Breast epithelium (tissue), 4 donors: ENCODE data around the gene UNC13C. TPM values are rescaled to one million over a fixed set of nuclear protein-coding genes. Genes with fewer than 3 reads are reported as not detected.

Experiments used
- DNase-seq, 2 donors: peaks; one replicate each; pipeline ENCODE4 v3.0.0-alpha.2; 2019; ENCODE audit warnings: low spot score in 2 of 2
- H3K27ac ChIP-seq, 2 donors: fragments of 200-600 bp; sonication (generic) in 1 of 2; one replicate each; pipeline ENCODE4 v1.5.1; 2016 to 2019; ENCODE audit warnings: mild to moderate bottlenecking in 1 of 2
- H3K27me3 ChIP-seq, 2 donors: fragments of 200-600 bp; sonication (generic) in 1 of 2; one replicate each; pipeline versions ENCODE4 v1.5.1 to v1.6.0; 2017 to 2019; ENCODE audit warnings: control low read depth in 1 of 2, mild to moderate bottlenecking in 1 of 2
- H3K36me3 ChIP-seq: fragments of 200-600 bp; one replicate; pipeline ENCODE4 v1.5.1; 2019
- H3K4me1 ChIP-seq, 2 donors: fragments of 200-600 bp; sonication (generic); one replicate each; pipeline ENCODE4 v1.5.1; 2016 to 2019; ENCODE audit warnings: control low read depth in 1 of 2
- H3K4me3 ChIP-seq, 3 donors: fragments of 200-600 bp; sonication (generic); 1 replicate in 2 of 3; 2 replicates in 1 of 3; pipeline ENCODE4 v1.5.1; 2016 to 2019; ENCODE audit warnings: mild to moderate bottlenecking in 3 of 3, moderate library complexity in 2 of 3
- H3K9me3 ChIP-seq, 2 donors: fragments of 200-600 bp; sonication (generic) in 1 of 2; one replicate each; pipeline ENCODE4 v1.5.1; 2016 to 2019; ENCODE audit warnings: control low read depth in 1 of 2
- POLR2A ChIP-seq: fragments of 450-650 bp; IDR thresholded peaks from one replicate; pipeline ENCODE4 v1.6.1; 2016; ENCODE audit warnings: antibody characterized with exemption, mild to moderate bottlenecking, moderate library complexity
- POLR2AphosphoS5 ChIP-seq, 3 donors: sonication (generic); formaldehyde crosslinking; IDR thresholded peaks; one replicate each; pipeline ENCODE4 v1.6.1; 2017; ENCODE audit warnings: antibody characterized with exemption in 3 of 3
- intact Hi-C: fragments of 100-400 bp; cut with DNase I; formaldehyde crosslinking; loops from one replicate; pipeline ENCODE4 v1.15.1; 2023; ENCODE audit warnings: low total_unique reads
- total RNA-seq, 3 donors: library from RNA; depleted of rRNA; stranded (reverse); fragments of >200 nt; gene quantifications; one replicate each; pipeline ENCODE4 v1.1.0, GENCODE V29; 2016
- TF ChIP-seq, protein P1 (sequence below), 3 donors: fragments of 450-650 bp; IDR thresholded peaks; one replicate each; pipeline ENCODE4 v1.5.1; 2016 to 2017; ENCODE audit warnings: antibody characterized with exemption in 3 of 3, mild to moderate bottlenecking in 3 of 3, moderate library complexity in 3 of 3

UNC13C gene
- total RNA-seq, 3 donors from 2014 or later, result 0.32 to 2.9 (median 0.88) TPM

DNA sequence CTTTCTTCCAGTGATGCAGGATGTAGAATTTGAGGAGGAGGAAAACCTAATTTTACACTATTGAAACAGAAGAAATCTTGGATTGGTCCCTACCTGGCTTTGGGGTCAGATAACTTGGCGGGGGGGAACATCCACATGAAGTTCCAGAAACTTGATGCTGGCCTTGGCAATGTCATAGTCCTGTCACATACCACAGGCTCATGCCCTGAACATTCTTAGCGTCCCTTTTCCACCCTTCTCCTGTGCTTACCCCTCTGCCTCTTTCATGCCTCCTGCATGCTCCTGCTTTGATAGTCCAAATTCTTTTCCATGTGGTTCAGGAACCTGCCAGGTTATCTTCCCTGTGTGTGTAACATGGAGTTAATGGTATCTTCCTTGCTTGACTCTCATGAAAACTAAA is 110.6 kb downstream of the UNC13C start:
- Histone ChIP-seq H3K27ac (no peak overlapping the region), H3K4me1 (no peaks in the 10 kb centered on the region), H3K4me3 (no peak overlapping the region), H3K9me3 (no peaks in the 10 kb centered on the region), H3K36me3 (no peaks in the 10 kb centered on the region), H3K27me3 (no peaks in the 10 kb centered on the region)
- no peak for TF ChIP-seq POLR2A
- TF ChIP-seq, protein P1, sequence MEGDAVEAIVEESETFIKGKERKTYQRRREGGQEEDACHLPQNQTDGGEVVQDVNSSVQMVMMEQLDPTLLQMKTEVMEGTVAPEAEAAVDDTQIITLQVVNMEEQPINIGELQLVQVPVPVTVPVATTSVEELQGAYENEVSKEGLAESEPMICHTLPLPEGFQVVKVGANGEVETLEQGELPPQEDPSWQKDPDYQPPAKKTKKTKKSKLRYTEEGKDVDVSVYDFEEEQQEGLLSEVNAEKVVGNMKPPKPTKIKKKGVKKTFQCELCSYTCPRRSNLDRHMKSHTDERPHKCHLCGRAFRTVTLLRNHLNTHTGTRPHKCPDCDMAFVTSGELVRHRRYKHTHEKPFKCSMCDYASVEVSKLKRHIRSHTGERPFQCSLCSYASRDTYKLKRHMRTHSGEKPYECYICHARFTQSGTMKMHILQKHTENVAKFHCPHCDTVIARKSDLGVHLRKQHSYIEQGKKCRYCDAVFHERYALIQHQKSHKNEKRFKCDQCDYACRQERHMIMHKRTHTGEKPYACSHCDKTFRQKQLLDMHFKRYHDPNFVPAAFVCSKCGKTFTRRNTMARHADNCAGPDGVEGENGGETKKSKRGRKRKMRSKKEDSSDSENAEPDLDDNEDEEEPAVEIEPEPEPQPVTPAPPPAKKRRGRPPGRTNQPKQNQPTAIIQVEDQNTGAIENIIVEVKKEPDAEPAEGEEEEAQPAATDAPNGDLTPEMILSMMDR (IDR thresholded peaks at IDR 0.05), result no peak
- TF ChIP-seq POLR2AphosphoS5 (IDR thresholded peaks at IDR 0.05), result no peak
- intact Hi-C loops, result no loop called here
- DNase-seq, result no peak

DNA sequence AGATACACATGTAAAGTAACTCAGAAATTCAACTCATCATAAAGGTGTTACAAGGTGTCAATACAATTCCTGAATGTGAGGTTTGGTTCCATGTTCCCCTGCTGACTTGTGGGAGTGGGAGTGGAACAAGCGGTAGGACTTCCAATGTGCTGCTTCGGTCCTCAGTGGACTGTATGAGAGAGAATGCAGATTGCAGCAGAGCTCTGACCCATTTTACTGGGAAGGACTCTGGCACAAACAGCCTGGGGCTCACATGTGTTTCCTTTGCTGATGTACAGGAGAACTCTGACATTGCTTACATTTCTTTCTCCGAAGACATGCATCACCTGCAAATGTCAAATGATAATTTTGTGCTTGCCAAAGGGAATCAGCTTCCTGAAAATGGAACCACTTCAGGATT is 111.5 kb downstream of the UNC13C start:
- DNase-seq, result no peak

GRCh38 chr15:54091651-54092050 is 113.4 kb downstream of the UNC13C start:
- no peaks in the 10 kb centered on the region for H3K27me3 ChIP-seq
- H3K4me3 ChIP-seq, result no peak overlapping the region
- H3K27ac ChIP-seq, result no peak overlapping the region
- DNase-seq, result no peak
- intact Hi-C loops, result no loop called here
- TF ChIP-seq POLR2A (no peak), POLR2AphosphoS5 (IDR thresholded peaks at IDR 0.05) (no peak)
- TF ChIP-seq, protein P1 (IDR thresholded peaks at IDR 0.05), result no peak
- no peaks in the 10 kb centered on the region for H3K4me1 ChIP-seq
- H3K9me3 ChIP-seq, result no peaks in the 10 kb centered on the region
- no peaks in the 10 kb centered on the region for H3K36me3 ChIP-seq

More for the DNA sequence above, 111.5 kb downstream of the UNC13C start:
- intact Hi-C loops, result no loop called here
- Histone ChIP-seq H3K4me1 (no peaks in the 10 kb centered on the region), H3K9me3 (no peaks in the 10 kb centered on the region), H3K36me3 (no peaks in the 10 kb centered on the region), H3K27me3 (no peaks in the 10 kb centered on the region), H3K4me3 (no peak overlapping the region), H3K27ac (no peak overlapping the region)
- TF ChIP-seq POLR2AphosphoS5 (IDR thresholded peaks at IDR 0.05) (no peak), POLR2A (no peak)
- TF ChIP-seq, protein P1 (IDR thresholded peaks at IDR 0.05), result no peak

- Histone ChIP-seq H3K27me3 (no peaks in the 10 kb centered on the region), H3K9me3 (no peaks in the 10 kb centered on the region), H3K27ac (no peak overlapping the region), H3K36me3 (no peaks in the 10 kb centered on the region), H3K4me3 (no peak overlapping the region), H3K4me1 (no peaks in the 10 kb centered on the region)
- no peak for DNase-seq
- intact Hi-C loops, result no loop called here
- no peak for TF ChIP-seq POLR2AphosphoS5 (IDR thresholded peaks at IDR 0.05)
- TF ChIP-seq, protein P1 (IDR thresholded peaks at IDR 0.05), result no peak
Observed at GRCh38 chr15:54094661-54095060, 116.4 kb downstream of the UNC13C start.

DNA sequence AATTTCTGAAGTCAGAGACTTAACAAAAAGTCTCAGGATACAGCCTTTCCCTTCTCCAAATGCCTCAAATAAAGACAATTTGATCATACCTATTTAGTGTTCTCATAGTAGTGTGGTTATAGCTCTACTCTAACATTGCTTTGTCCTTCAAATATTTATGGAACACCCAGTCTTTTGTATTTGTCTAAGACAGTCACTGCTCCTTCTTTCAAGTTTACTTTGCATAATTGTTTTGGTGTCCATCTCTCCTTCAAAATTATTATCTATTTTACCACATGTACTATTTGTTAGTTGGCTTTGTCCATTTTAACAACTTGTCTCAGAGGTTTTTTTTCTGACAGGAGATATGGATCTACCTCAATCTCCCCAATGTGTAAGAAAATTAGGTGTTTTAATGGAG is 118.8 kb downstream of the UNC13C start:
- no peak overlapping the region for H3K4me3 ChIP-seq
- no peak overlapping the region for H3K27ac ChIP-seq
- no peak for DNase-seq
- H3K4me1 ChIP-seq, result no peaks in the 10 kb centered on the region
- H3K27me3 ChIP-seq, result no peaks in the 10 kb centered on the region
- no peaks in the 10 kb centered on the region for H3K9me3 ChIP-seq
- intact Hi-C loops, result no loop called here
- no peaks in the 10 kb centered on the region for H3K36me3 ChIP-seq
- TF ChIP-seq POLR2AphosphoS5 (IDR thresholded peaks at IDR 0.05), result no peak
- no peak for TF ChIP-seq POLR2A
- TF ChIP-seq, protein P1 (IDR thresholded peaks at IDR 0.05), result no peak
